HAP-1 (cell line): ENCODE data around the gene NFATC1.

Experiments used
- DNase-seq, 2 experiments: peaks; one replicate each; pipeline ENCODE4 v3.0.0-alpha.2; 2016 to 2020; ENCODE audit warnings: low spot score in 2 of 2
- H3K27me3 ChIP-seq: fragments of 250-450 bp; sonication (Bioruptor Pico); 2 replicates; pipeline ENCODE4 v1.5.1; 2020; ENCODE audit warnings: low read depth, mild to moderate bottlenecking, moderate library complexity
- H3K36me3 ChIP-seq: fragments of 250-450 bp; sonication (Bioruptor Pico); replicated peaks from 2 replicates; pipeline ENCODE4 v1.5.1; 2020; ENCODE audit warnings: mild to moderate bottlenecking
- H3K4me1 ChIP-seq: fragments of 250-450 bp; sonication (Bioruptor Pico); 2 replicates; pipeline ENCODE4 v1.5.1; 2020; ENCODE audit warnings: mild to moderate bottlenecking
- H3K4me3 ChIP-seq: fragments of 250-450 bp; sonication (Bioruptor Pico); 2 replicates; pipeline ENCODE4 v1.5.1; 2020; ENCODE audit warnings: mild to moderate bottlenecking, moderate library complexity
- H3K9me3 ChIP-seq: fragments of 250-450 bp; sonication (Bioruptor Pico); 2 replicates; pipeline ENCODE4 v1.5.1; 2020; ENCODE audit warnings: mild to moderate bottlenecking, moderate library complexity
- in situ Hi-C: fragments of 300-500 bp; cut with MboI; formaldehyde crosslinking; loops from 3 replicates; pipeline ENCODE4 v1.14.3; 2020; ENCODE audit warnings: low sequenced_read_pairs, inconsistent platforms, mixed read lengths

Gene NFATC1

GRCh38 chr18:79542876-79543750, 147.4 kb downstream of the NFATC1 start:
- Histone ChIP-seq H3K9me3 (no peaks in the 10 kb centered on the region; the same call in 1 of the 2 replicates), H3K36me3 (no peaks in the 10 kb centered on the region), H3K4me1 (no peaks in the 10 kb centered on the region), H3K4me3 (no peak overlapping the region), H3K27me3 (no peaks in the 10 kb centered on the region)
- no peak for DNase-seq
- in situ Hi-C loops = no loop called here

GRCh38 chr18:79543861-79544385, 148.2 kb downstream of the NFATC1 start:
- no peaks in the 10 kb centered on the region; the same call in 1 of the 2 replicates for H3K9me3 ChIP-seq
- no peaks in the 10 kb centered on the region for H3K27me3 ChIP-seq
- in situ Hi-C loops = no loop called here
- no peaks in the 10 kb centered on the region for H3K36me3 ChIP-seq
- H3K4me3 ChIP-seq = no peak overlapping the region
- no peaks in the 10 kb centered on the region for H3K4me1 ChIP-seq
- no peak for DNase-seq

GRCh38 chr18:79544386-79544963, 148.7 kb downstream of the NFATC1 start:
- DNase-seq = no peak
- Histone ChIP-seq H3K36me3 (no peaks in the 10 kb centered on the region), H3K4me3 (no peak overlapping the region), H3K9me3 (no peaks in the 10 kb centered on the region; the same call in 1 of the 2 replicates), H3K4me1 (no peaks in the 10 kb centered on the region), H3K27me3 (no peaks in the 10 kb centered on the region)
- in situ Hi-C loops = no loop called here

- no peaks in the 10 kb centered on the region for H3K4me1 ChIP-seq
- no peaks in the 10 kb centered on the region; the same call in 1 of the 2 replicates for H3K9me3 ChIP-seq
- no peaks in the 10 kb centered on the region for H3K36me3 ChIP-seq
- H3K27me3 ChIP-seq = no peaks in the 10 kb centered on the region
- H3K4me3 ChIP-seq = no peak overlapping the region
- DNase-seq = no peak
- in situ Hi-C loops = no loop called here
Observed at GRCh38 chr18:79545255-79545654, 149.5 kb downstream of the NFATC1 start.

- in situ Hi-C loops = no loop called here
- H3K27me3 ChIP-seq = no peaks in the 10 kb centered on the region
- no peaks in the 10 kb centered on the region for H3K36me3 ChIP-seq
- no peak for DNase-seq
- H3K4me3 ChIP-seq = no peak overlapping the region
- H3K4me1 ChIP-seq = no peaks in the 10 kb centered on the region
- no peaks in the 10 kb centered on the region; the same call in 1 of the 2 replicates for H3K9me3 ChIP-seq
Observed at GRCh38 chr18:79545736-79546171, 150.0 kb downstream of the NFATC1 start.

- in situ Hi-C loops = no loop called here
- no peak for DNase-seq
- H3K36me3 ChIP-seq = no peaks in the 10 kb centered on the region
- no peak overlapping the region for H3K4me3 ChIP-seq
- H3K4me1 ChIP-seq = no peaks in the 10 kb centered on the region
- H3K27me3 ChIP-seq = no peaks in the 10 kb centered on the region
- H3K9me3 ChIP-seq = no peaks in the 10 kb centered on the region; the same call in 1 of the 2 replicates
Observed at GRCh38 chr18:79546781-79547272, 151.1 kb downstream of the NFATC1 start.

GRCh38 chr18:79547413-79548076, 151.8 kb downstream of the NFATC1 start:
- DNase-seq = no peak
- in situ Hi-C loops = no loop called here
- no peak overlapping the region for H3K4me3 ChIP-seq
- H3K36me3 ChIP-seq = no peaks in the 10 kb centered on the region
- no peaks in the 10 kb centered on the region for H3K4me1 ChIP-seq
- no peaks in the 10 kb centered on the region for H3K27me3 ChIP-seq
- H3K9me3 ChIP-seq = no peaks in the 10 kb centered on the region; the same call in 1 of the 2 replicates

- Histone ChIP-seq H3K36me3 (no peaks in the 10 kb centered on the region), H3K27me3 (no peaks in the 10 kb centered on the region), H3K9me3 (no peaks in the 10 kb centered on the region), H3K4me3 (no peak overlapping the region), H3K4me1 (no peaks in the 10 kb centered on the region)
- in situ Hi-C loops = no loop called here
- no peak for DNase-seq
Observed at GRCh38 chr18:79548077-79548450, 152.3 kb downstream of the NFATC1 start.

- no peaks in the 10 kb centered on the region for H3K36me3 ChIP-seq
- no peaks in the 10 kb centered on the region for H3K9me3 ChIP-seq
- no peaks in the 10 kb centered on the region for H3K4me1 ChIP-seq
- no peaks in the 10 kb centered on the region for H3K27me3 ChIP-seq
- in situ Hi-C loops = no loop called here
- DNase-seq = no peak
- no peak overlapping the region for H3K4me3 ChIP-seq
Observed at GRCh38 chr18:79548621-79548985, 152.9 kb downstream of the NFATC1 start.

- Histone ChIP-seq H3K36me3 (no peaks in the 10 kb centered on the region), H3K4me3 (no peak overlapping the region), H3K9me3 (no peaks in the 10 kb centered on the region), H3K27me3 (no peaks in the 10 kb centered on the region), H3K4me1 (no peaks in the 10 kb centered on the region)
- in situ Hi-C loops = no loop called here
- DNase-seq = no peak
Observed at GRCh38 chr18:79548986-79549637, 153.4 kb downstream of the NFATC1 start.

GRCh38 chr18:79549638-79550000, 153.9 kb downstream of the NFATC1 start:
- no peak for DNase-seq
- Histone ChIP-seq H3K36me3 (no peaks in the 10 kb centered on the region), H3K9me3 (no peaks in the 10 kb centered on the region), H3K27me3 (no peaks in the 10 kb centered on the region), H3K4me1 (no peaks in the 10 kb centered on the region), H3K4me3 (no peak overlapping the region)
- in situ Hi-C loops = no loop called here

- no peaks in the 10 kb centered on the region for H3K4me1 ChIP-seq
- no peaks in the 10 kb centered on the region for H3K27me3 ChIP-seq
- in situ Hi-C loops = no loop called here
- H3K4me3 ChIP-seq = no peak overlapping the region
- H3K36me3 ChIP-seq = no peaks in the 10 kb centered on the region
- DNase-seq = no peak
- no peaks in the 10 kb centered on the region for H3K9me3 ChIP-seq
Observed at GRCh38 chr18:79552140-79552631, 156.5 kb downstream of the NFATC1 start.

GRCh38 chr18:79552696-79553095, 157.0 kb downstream of the NFATC1 start:
- no peaks in the 10 kb centered on the region for H3K27me3 ChIP-seq
- in situ Hi-C loops = no loop called here
- no peak overlapping the region for H3K4me3 ChIP-seq
- H3K4me1 ChIP-seq = no peaks in the 10 kb centered on the region
- no peaks in the 10 kb centered on the region for H3K36me3 ChIP-seq
- DNase-seq = no peak
- H3K9me3 ChIP-seq = no peaks in the 10 kb centered on the region
